H1 (cell line): ENCODE results near the gene MAP3K13. TPM values are rescaled to one million over a fixed set of nuclear protein-coding genes. Genes with fewer than 3 reads are reported as not detected.

Source experiments
- CTCF ChIA-PET: fragments of 300-600 bp; sonication (Branson Sonifier 250); formaldehyde crosslinking; loops from one replicate; lab custom pipeline; 2021; ENCODE audit not compliant: partially characterized antibody; lab: Charles Lee
- POLR2A ChIA-PET: fragments of 300-600 bp; sonication (Branson Sonifier 250); formaldehyde crosslinking; loops from one replicate; lab custom pipeline; 2021; ENCODE audit warnings: inconsistent platforms; ENCODE audit not compliant: partially characterized antibody; lab: Charles Lee
- DNase-seq, 2 experiments: peaks; one replicate each; pipeline versions ENCODE4 v3.0.0 to v3.0.0-alpha.2; 2010 to 2022; ENCODE audit warnings: low spot score in 2 of 2, low read depth in 1 of 2, mixed read lengths in 1 of 2
- FAIRE-seq: peaks from 2 replicates; lab custom pipeline; 2011; peaks lifted over from hg19 to GRCh38; lab: Jason Lieb, UNC
- H2AFZ ChIP-seq: 2 replicates; pipeline ENCODE4 v1.8.1; 2012; ENCODE audit warnings: low read length, inconsistent platforms
- H2AK5ac ChIP-seq: 2 replicates; pipeline ENCODE4 v1.6.1; 2013; ENCODE audit warnings: low read depth, low read length
- H2BK120ac ChIP-seq: replicated peaks from 2 replicates; pipeline ENCODE3; 2013; ENCODE audit warnings: low read depth, low read length, inconsistent platforms
- H2BK12ac ChIP-seq: 2 replicates; pipeline ENCODE4 v1.6.1; 2013; ENCODE audit warnings: low read depth, low read length
- H2BK15ac ChIP-seq: 2 replicates; pipeline ENCODE4 v1.6.1; 2013; ENCODE audit warnings: low read length
- H2BK20ac ChIP-seq: 2 replicates; pipeline ENCODE4 v1.6.1; 2013; ENCODE audit warnings: low read length
- H2BK5ac ChIP-seq: 2 replicates; pipeline ENCODE4 v1.6.1; 2013; ENCODE audit warnings: low read depth, low read length
- H3K14ac ChIP-seq: 2 replicates; pipeline ENCODE4 v1.6.1; 2013; ENCODE audit warnings: inconsistent platforms; ENCODE audit not compliant: insufficient read length
- H3K18ac ChIP-seq: 2 replicates; pipeline ENCODE4 v1.6.1; 2013; ENCODE audit warnings: low read length; ENCODE audit errors: extremely low read depth
- H3K23ac ChIP-seq: 2 replicates; pipeline ENCODE4 v1.6.1; 2013; ENCODE audit warnings: inconsistent platforms; ENCODE audit not compliant: insufficient read length
- H3K23me2 ChIP-seq: 2 replicates; pipeline ENCODE4 v1.6.1; 2013; ENCODE audit warnings: low read depth, low read length
- H3K27ac ChIP-seq: 2 replicates; pipeline ENCODE4 v1.6.1; 2011; ENCODE audit warnings: low read depth, low read length, inconsistent platforms
- H3K27me3 ChIP-seq, 4 experiments: replicated peaks in 1 of 4; 1 replicate in 1 of 4; 2 replicates in 3 of 4; pipeline versions ENCODE4 v1.6.1 to v1.8.1; 2011 to 2013; ENCODE audit warnings: low read length in 3 of 4, mild to moderate bottlenecking in 3 of 4, inconsistent platforms in 2 of 4, mixed read lengths in 2 of 4, moderate library complexity in 1 of 4; ENCODE audit not compliant: control insufficient read depth in 3 of 4, insufficient read depth in 3 of 4; ENCODE audit errors: extremely low read depth in 1 of 4
- H3K36me3 ChIP-seq, 4 experiments: 2 replicates each; pipeline versions ENCODE4 v1.6.1 to v1.8.1; 2011 to 2013; ENCODE audit warnings: mild to moderate bottlenecking in 4 of 4, low read length in 3 of 4, moderate library complexity in 2 of 4, control low read depth in 1 of 4, inconsistent platforms in 1 of 4; ENCODE audit not compliant: insufficient read depth in 4 of 4, control insufficient read depth in 2 of 4
- H3K4ac ChIP-seq: replicated peaks from 2 replicates; pipeline ENCODE3; 2013; ENCODE audit warnings: low read length, low read depth, mixed read lengths, inconsistent platforms; ENCODE audit not compliant: insufficient read length
- H3K4me1 ChIP-seq, 4 experiments: replicated peaks in 1 of 4; 1 replicate in 1 of 4; 2 replicates in 3 of 4; pipeline versions ENCODE4 v1.6.1 to v1.8.1; 2011 to 2013; ENCODE audit warnings: low read length in 3 of 4, inconsistent platforms in 2 of 4, mixed read lengths in 1 of 4; ENCODE audit not compliant: insufficient read depth in 4 of 4, control insufficient read depth in 3 of 4
- H3K4me2 ChIP-seq, 2 experiments: 2 replicates each; pipeline versions ENCODE4 v1.6.1 to v1.8.1; 2011 to 2013; ENCODE audit warnings: low read depth in 2 of 2, low read length in 2 of 2, control low read depth in 1 of 2, inconsistent platforms in 1 of 2, mild to moderate bottlenecking in 1 of 2; ENCODE audit not compliant: insufficient read depth in 1 of 2
- H3K4me3 ChIP-seq, 4 experiments: fragments of 200-600, 300-600 bp in 1 of 4; sonication (generic), shearing (Covaris generic), sonication (Bioruptor Twin) in 1 of 4; 2 replicates each; pipeline versions ENCODE4 v1.5.1 to v1.8.1; 2011 to 2016; ENCODE audit warnings: low read length in 4 of 4, low read depth in 3 of 4, control low read depth in 2 of 4, inconsistent platforms in 2 of 4, mild to moderate bottlenecking in 2 of 4, mixed read lengths in 1 of 4, moderate library complexity in 1 of 4; ENCODE audit not compliant: insufficient read depth in 2 of 4; ENCODE audit errors: extremely low read depth in 1 of 4
- H3K56ac ChIP-seq: replicated peaks from 2 replicates; pipeline ENCODE3; 2013; ENCODE audit warnings: low read depth, mild to moderate bottlenecking, mixed read lengths, low read length, inconsistent platforms; ENCODE audit not compliant: insufficient read length
- H3K79me1 ChIP-seq: 2 replicates; pipeline ENCODE4 v1.6.1; 2013; ENCODE audit warnings: low read depth, low read length, control low read depth
- H3K79me2 ChIP-seq, 2 experiments: 2 replicates each; pipeline versions ENCODE4 v1.6.1 to v1.8.1; 2012 to 2013; ENCODE audit warnings: low read length in 2 of 2, mild to moderate bottlenecking in 2 of 2, inconsistent platforms in 1 of 2; ENCODE audit not compliant: insufficient read depth in 2 of 2, control insufficient read depth in 1 of 2
- H3K9ac ChIP-seq, 4 experiments: replicated peaks in 1 of 4; 1 replicate in 1 of 4; 2 replicates in 3 of 4; pipeline versions ENCODE4 v1.6.1 to v1.8.1; 2011 to 2013; ENCODE audit warnings: low read depth in 3 of 4, low read length in 3 of 4, control low read depth in 2 of 4, mild to moderate bottlenecking in 2 of 4, moderate library complexity in 2 of 4, inconsistent platforms in 1 of 4; ENCODE audit errors: extremely low read depth in 1 of 4
- H3K9me3 ChIP-seq, 2 experiments: 2 replicates each; pipeline versions ENCODE4 v1.6.1 to v1.8.1; 2012 to 2013; ENCODE audit warnings: mild to moderate bottlenecking in 2 of 2, moderate library complexity in 2 of 2, control low read depth in 1 of 2, inconsistent platforms in 1 of 2, low read depth in 1 of 2, low read length in 1 of 2, mixed read lengths in 1 of 2; ENCODE audit not compliant: insufficient read depth in 2 of 2
- H4K20me1 ChIP-seq, 2 experiments: replicated peaks in 1 of 2; 2 replicates each; pipeline versions ENCODE3 to v1.8.1; 2011 to 2013; ENCODE audit warnings: inconsistent platforms in 2 of 2, low read length in 2 of 2, mild to moderate bottlenecking in 1 of 2; ENCODE audit not compliant: insufficient read depth in 2 of 2, control insufficient read depth in 1 of 2
- H4K5ac ChIP-seq: 2 replicates; pipeline ENCODE4 v1.6.1; 2013; ENCODE audit warnings: low read length, low read depth, mixed read lengths, inconsistent platforms; ENCODE audit not compliant: insufficient read length
- H4K8ac ChIP-seq: 2 replicates; pipeline ENCODE4 v1.8.0; 2013; ENCODE audit warnings: mild to moderate bottlenecking, moderate library complexity, low read length, inconsistent platforms; ENCODE audit not compliant: insufficient read depth; ENCODE audit errors: extremely low read depth
- H4K91ac ChIP-seq: replicated peaks from 2 replicates; pipeline ENCODE3; 2013; ENCODE audit warnings: low read length, mixed read lengths, inconsistent platforms; ENCODE audit not compliant: insufficient read length
- CTBP2 ChIP-seq: IDR thresholded peaks from 2 replicates; pipeline ENCODE4 v1.7.0; 2011; ENCODE audit warnings: borderline replicate concordance, mild to moderate bottlenecking, moderate library complexity, mixed read lengths, low read length; ENCODE audit not compliant: insufficient read depth, insufficient read length
- EGR1 ChIP-seq: IDR thresholded peaks from 2 replicates; pipeline ENCODE4 v1.6.1; 2011; ENCODE audit warnings: low read depth, low read length, borderline replicate concordance
- NRF1 ChIP-seq: IDR thresholded peaks from 2 replicates; pipeline ENCODE4 v1.6.1; 2011; ENCODE audit warnings: mild to moderate bottlenecking, low read depth, low read length, improper control_type of control experiment
- RAD21 ChIP-seq, 2 experiments: IDR thresholded peaks in 1 of 2; conservative IDR thresholded peaks in 1 of 2; 2 replicates each; pipeline ENCODE4 v1.6.1; 2011; ENCODE audit warnings: low read depth in 2 of 2, low read length in 2 of 2, improper control_type of control experiment in 1 of 2, inconsistent platforms in 1 of 2, mild to moderate bottlenecking in 1 of 2, moderate library complexity in 1 of 2
- RBBP5 ChIP-seq: IDR thresholded peaks from 2 replicates; pipeline ENCODE4 v1.7.1; 2012; ENCODE audit warnings: low read depth, mild to moderate bottlenecking, inconsistent platforms, low read length, moderate library complexity, borderline replicate concordance
- SP2 ChIP-seq: IDR thresholded peaks from 2 replicates; pipeline ENCODE4 v1.6.1; 2012; ENCODE audit warnings: mild to moderate bottlenecking, low read length, inconsistent platforms
- TBP ChIP-seq: IDR thresholded peaks from 2 replicates; pipeline ENCODE4 v1.6.1; 2011; ENCODE audit warnings: low read depth, low read length, improper control_type of control experiment
- USF2 ChIP-seq: IDR thresholded peaks from 2 replicates; pipeline ENCODE4 v1.6.1; 2011; ENCODE audit warnings: low read length, improper control_type of control experiment
- WGBS, 2 experiments: shearing (Covaris generic) in 1 of 2; methylation state at CpG; one replicate each; pipeline versions ENCODE4 v1.1.6 to v1.1.7; 2013 to 2015; ENCODE audit warnings: low lambda C conversion rate in 2 of 2, mixed read lengths in 2 of 2, inconsistent platforms in 1 of 2, low coverage in 1 of 2, missing lambda C conversion rate in 1 of 2; ENCODE audit not compliant: insufficient replicate concordance in 2 of 2, insufficient coverage in 1 of 2, insufficient read length in 1 of 2; ENCODE audit errors: extremely low coverage in 1 of 2, missing lambda C conversion rate in 1 of 2; 5-methylcytosine and 5-hydroxymethylcytosine counted together
- polyA plus RNA-seq, 7 experiments: library from polyadenylated mRNA; depleted of rRNA in 3 of 7; stranded (reverse) in 5 of 7; unstranded in 2 of 7; fragments of >200 nt in 5 of 7; fragments of 200-250 nt in 2 of 7; gene quantifications; 1 replicate in 5 of 7; 2 replicates in 1 of 7; 4 replicates in 1 of 7; pipeline versions ENCODE4 v1.2.1 to v1.2.3, GENCODE V29; 2011 to 2013; ENCODE audit warnings: missing spikeins in 2 of 7, mixed read lengths in 2 of 7
- total RNA-seq: library from RNA; stranded (reverse); fragmentation: NEBNext Ultra II Directional; extraction: Animal tissue kit (Norgen Biotek cat#: 25700); gene quantifications from 2 replicates; pipeline ENCODE4 v1.2.1, GENCODE V29; 2021

MAP3K13 gene
- total and polyA plus RNA-seq, 2 of the 8 experiments (the other 6 are each of a cell fraction or from before 2014, with no cell fraction given) = 6.8 to 17.9 TPM

GRCh38 chr3:185530856-185531255 is 167.9 kb downstream of the MAP3K13 start:
- no peak overlapping the region for H2AFZ ChIP-seq
- no peaks in the 10 kb centered on the region for H3K36me3 ChIP-seq
- H3K79me1 ChIP-seq = no peaks in the 10 kb centered on the region
- H4K91ac ChIP-seq = no peak overlapping the region
- no peaks in the 10 kb centered on the region for H3K4me1 ChIP-seq
- H3K56ac ChIP-seq = no peak overlapping the region
- H3K23ac ChIP-seq = no peak overlapping the region
- no peak overlapping the region for H3K27ac ChIP-seq
- WGBS, 2 experiments = 73% methylated on average over 5 of the region's 5 CpGs; no CpG with 5 or more reads in 1 of the 2 experiments
- H2BK5ac ChIP-seq = no peak overlapping the region
- no peaks in the 10 kb centered on the region for H3K79me2 ChIP-seq
- POLR2A ChIA-PET = no interaction called here
- H2BK20ac ChIP-seq = no peak overlapping the region
- H2BK15ac ChIP-seq = no peak overlapping the region
- no peak overlapping the region for H2BK120ac ChIP-seq
- no peak overlapping the region for H3K14ac ChIP-seq
- no peak overlapping the region for H2BK12ac ChIP-seq
- DNase-seq (no peak), FAIRE-seq (no peak)
- H3K9ac ChIP-seq = no peak overlapping the region
- no peaks in the 10 kb centered on the region for H3K27me3 ChIP-seq
- no peaks in the 10 kb centered on the region for H3K9me3 ChIP-seq
- no peak overlapping the region for H4K8ac ChIP-seq
- no peak overlapping the region for H3K4me3 ChIP-seq
- no peak overlapping the region for H3K4me2 ChIP-seq
- CTCF ChIA-PET = interaction anchor here (0.8 to 2.5 kb wide), 5 partner anchors 12 to 71 kb away, joined by 4 to 9 read pairs (median 5); no protein-coding TSS in a partner anchor
- no peak overlapping the region for H2AK5ac ChIP-seq
- no peak for TF ChIP-seq EGR1
- TF ChIP-seq USF2 = no peak
- no peak for TF ChIP-seq RAD21 (IDR thresholded peaks at IDR 0.05 in 1 of 2, conservative IDR thresholded peaks at IDR 0.05 in 1 of 2; ENCODE audit: low read depth in 2 of 2, low read length in 2 of 2)
- TF ChIP-seq CTBP2 = no peak
- no peak for TF ChIP-seq SP2
- TF ChIP-seq TBP = no peak
- TF ChIP-seq RBBP5 = no peak
- TF ChIP-seq NRF1 = no peak
- no peaks in the 10 kb centered on the region for H3K23me2 ChIP-seq
- H3K4ac ChIP-seq = no peak overlapping the region
- H4K5ac ChIP-seq = no peak overlapping the region
- H4K20me1 ChIP-seq = no peaks in the 10 kb centered on the region
- H3K18ac ChIP-seq = no peak overlapping the region
